ENCODE results near the gene USP38.
"Not testable (repeated sequence)": the region's sequence is repeated elsewhere in the genome, so short reads cannot be mapped to it uniquely, and the experiment has no call there.

The USP38 gene

DNA sequence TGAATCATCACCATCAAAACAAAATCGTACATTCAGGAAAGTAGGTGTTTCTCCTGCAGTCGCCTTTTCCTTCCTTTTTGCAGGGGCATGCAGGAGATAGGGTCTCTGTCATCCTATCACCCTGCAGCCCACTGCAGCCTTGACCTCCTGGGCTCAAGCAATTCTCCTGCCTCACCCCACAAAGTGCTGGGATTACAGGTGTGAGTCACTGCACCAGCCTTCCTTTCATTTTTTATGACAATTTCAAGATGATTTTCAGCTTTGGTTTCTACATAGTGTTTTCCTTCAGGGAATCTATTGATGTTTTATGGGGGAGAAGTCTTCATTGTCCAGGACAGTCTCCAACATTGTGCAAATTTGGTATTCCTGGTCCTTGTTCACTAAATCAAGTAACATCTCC, 71.7 kb downstream of the USP38 start:
- no peak for DNase-seq (ENCODE audit: low spot score)
- TF ChIP-seq, protein P1, sequence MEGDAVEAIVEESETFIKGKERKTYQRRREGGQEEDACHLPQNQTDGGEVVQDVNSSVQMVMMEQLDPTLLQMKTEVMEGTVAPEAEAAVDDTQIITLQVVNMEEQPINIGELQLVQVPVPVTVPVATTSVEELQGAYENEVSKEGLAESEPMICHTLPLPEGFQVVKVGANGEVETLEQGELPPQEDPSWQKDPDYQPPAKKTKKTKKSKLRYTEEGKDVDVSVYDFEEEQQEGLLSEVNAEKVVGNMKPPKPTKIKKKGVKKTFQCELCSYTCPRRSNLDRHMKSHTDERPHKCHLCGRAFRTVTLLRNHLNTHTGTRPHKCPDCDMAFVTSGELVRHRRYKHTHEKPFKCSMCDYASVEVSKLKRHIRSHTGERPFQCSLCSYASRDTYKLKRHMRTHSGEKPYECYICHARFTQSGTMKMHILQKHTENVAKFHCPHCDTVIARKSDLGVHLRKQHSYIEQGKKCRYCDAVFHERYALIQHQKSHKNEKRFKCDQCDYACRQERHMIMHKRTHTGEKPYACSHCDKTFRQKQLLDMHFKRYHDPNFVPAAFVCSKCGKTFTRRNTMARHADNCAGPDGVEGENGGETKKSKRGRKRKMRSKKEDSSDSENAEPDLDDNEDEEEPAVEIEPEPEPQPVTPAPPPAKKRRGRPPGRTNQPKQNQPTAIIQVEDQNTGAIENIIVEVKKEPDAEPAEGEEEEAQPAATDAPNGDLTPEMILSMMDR (IDR thresholded peaks at IDR 0.05; ENCODE audit: extremely low read depth, missing control alignments) = no peak

DNA sequence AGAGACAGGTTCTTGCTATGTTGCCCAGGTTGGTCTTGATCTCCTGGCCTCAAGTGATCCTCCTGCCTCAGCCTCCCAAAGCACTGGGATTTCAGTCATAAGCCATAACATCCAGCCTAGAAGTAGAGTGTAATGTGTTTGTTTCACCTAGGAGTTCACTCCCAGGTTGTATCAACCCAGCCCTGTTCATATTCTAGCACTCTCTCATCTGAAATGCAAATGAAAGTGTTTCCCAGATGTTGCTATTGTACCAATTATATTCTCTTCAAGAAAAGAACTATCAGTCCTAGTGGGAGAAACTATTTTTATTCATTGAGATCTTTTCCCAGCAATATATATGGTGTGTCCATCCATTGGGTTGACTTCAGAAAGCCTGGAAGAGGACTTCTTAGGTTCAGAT, 72.6 kb downstream of the USP38 start:
- TF ChIP-seq, protein P1 (IDR thresholded peaks at IDR 0.05; ENCODE audit: extremely low read depth, missing control alignments) = no peak
- DNase-seq (ENCODE audit: low spot score) = no peak

DNA sequence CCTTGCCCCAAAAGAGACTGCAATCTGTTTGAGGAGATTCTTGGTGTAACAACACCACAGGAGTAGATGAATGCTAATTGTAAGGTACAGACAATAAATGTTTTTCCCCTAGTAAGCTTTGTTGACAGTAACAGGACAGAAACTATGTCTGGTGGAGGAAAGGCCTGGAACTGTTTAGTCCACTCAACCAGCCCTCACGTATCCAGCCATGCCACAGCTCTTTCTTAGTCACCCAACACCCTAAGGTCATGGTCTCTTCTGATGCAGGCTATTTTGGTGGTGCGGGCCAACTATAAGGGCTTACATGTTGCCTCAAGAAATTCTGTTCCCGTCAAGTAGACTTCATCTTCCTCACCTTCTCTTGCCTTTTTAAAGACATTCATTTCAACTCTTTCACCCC, 76.0 kb downstream of the USP38 start:
- TF ChIP-seq, protein P1 (IDR thresholded peaks at IDR 0.05; ENCODE audit: extremely low read depth, missing control alignments) = no peak

DNA sequence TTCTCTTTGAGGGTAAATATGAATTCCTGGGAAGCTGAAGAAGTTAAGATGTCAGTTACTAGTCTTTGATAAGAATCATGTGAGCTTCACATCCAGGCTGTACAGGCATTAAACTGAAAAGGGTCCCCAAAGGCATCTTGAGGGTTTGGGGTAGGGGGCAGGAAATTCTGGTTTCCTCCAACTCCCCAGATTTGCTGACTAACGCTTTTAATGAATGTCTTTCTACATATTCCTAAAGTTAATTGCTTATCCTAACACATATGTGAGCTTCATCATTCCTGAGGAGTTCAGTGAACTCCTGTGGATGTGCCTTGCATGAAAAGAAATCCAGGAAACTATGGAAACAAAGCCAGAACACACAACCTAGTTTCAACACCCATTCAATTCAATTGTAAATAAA, 78.1 kb downstream of the USP38 start:
- TF ChIP-seq, protein P1 (IDR thresholded peaks at IDR 0.05; ENCODE audit: extremely low read depth, missing control alignments) = no peak
- no peak for DNase-seq (ENCODE audit: low spot score)

More for the DNA sequence above, 76.0 kb downstream of the USP38 start:
- no peak for DNase-seq (ENCODE audit: low spot score)

DNA sequence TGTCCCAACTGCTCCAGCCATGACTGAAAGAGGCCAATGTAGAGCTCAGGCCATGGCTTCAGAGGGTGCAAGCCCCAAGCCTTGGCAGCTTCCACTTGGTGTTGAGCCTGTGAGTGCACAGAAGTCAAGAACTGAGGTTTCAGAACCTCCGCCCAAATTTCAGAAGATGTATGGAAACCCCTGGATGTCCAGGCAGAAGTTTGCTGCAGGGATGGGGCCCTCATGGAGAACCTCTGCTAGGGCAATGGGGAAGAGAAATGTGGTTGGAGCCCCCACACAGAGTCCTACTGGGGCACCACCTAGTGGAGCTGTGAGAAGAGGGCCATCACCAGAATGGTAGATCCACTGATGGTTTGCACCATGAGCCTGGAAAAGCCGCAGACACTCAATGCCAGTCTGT, 83.0 kb downstream of the USP38 start:
- not testable (repeated sequence) for DNase-seq (ENCODE audit: low spot score)

DNA sequence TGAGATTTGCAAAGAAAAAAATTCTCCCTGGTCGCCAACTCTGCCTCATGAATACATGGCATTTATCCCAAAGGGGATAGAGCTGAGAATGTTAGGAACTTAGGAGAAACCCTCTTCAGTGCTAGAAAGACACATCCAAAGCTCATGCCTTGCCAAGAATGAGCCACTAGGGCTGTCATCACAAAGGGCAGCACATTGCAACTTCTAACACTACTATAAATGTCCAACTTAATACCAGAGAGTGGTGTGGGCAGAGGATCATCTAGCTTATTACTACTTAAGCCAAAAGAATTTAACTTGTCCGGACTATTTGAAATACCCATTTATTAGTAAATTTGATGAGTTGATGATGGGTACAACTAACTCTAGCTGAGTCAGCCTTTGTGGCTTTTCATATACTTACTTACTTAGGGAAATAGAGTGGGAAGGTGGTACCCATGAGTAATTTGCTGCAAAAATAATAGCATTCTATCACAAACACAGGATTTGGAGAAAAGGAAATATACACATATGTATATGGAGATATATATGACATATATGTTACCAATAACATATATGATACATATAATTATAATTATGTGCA, 85.6 kb downstream of the USP38 start:
- DNase-seq (ENCODE audit: low spot score) = no peak
- TF ChIP-seq, protein P1 (IDR thresholded peaks at IDR 0.05; ENCODE audit: extremely low read depth, missing control alignments) = no peak

Measured in GM20000 (cell line).